HG02759 (cell line): ENCODE data around the gene PHAF1.
"Not testable (repeated sequence)": the region's sequence is repeated elsewhere in the genome, so short reads cannot be mapped to it uniquely, and the experiment has no call there.

Source experiments
- ATAC-seq: cut with Tn5 transposase; IDR thresholded peaks from one replicate; pipeline ENCODE4 v1.9.1; 2021; ENCODE audit warnings: mild to moderate bottlenecking, moderate library complexity; ENCODE audit not compliant: unreplicated experiment

The PHAF1 gene

GRCh38 chr16:67104845-67105244 lies 4.9 kb upstream of the PHAF1 start:
- ATAC-seq: no peak

- ATAC-seq: no peak
Observed at GRCh38 chr16:67105246-67105645, 4.5 kb upstream of the PHAF1 start.

GRCh38 chr16:67105881-67106280 lies 3.9 kb upstream of the PHAF1 start:
- ATAC-seq: no peak

GRCh38 chr16:67108489-67108888 lies 1.3 kb upstream of the PHAF1 start:
- no peak for ATAC-seq

- ATAC-seq: no peak
Observed at GRCh38 chr16:67108931-67109406, 772 bp upstream of the PHAF1 start.

GRCh38 chr16:67111951-67112444 lies 2.3 kb downstream of the PHAF1 start:
- no peak for ATAC-seq

- ATAC-seq: no peak
Observed at GRCh38 chr16:67112591-67113399, 3.1 kb downstream of the PHAF1 start.

GRCh38 chr16:67114793-67115192 lies 5.1 kb downstream of the PHAF1 start:
- ATAC-seq: no peak

- no peak for ATAC-seq
Observed at GRCh38 chr16:67115639-67116038, 5.9 kb downstream of the PHAF1 start.

- no peak for ATAC-seq
Observed at GRCh38 chr16:67116388-67117311, 6.9 kb downstream of the PHAF1 start.

- ATAC-seq: no peak
Observed at GRCh38 chr16:67117716-67118115, 8.0 kb downstream of the PHAF1 start.

- ATAC-seq: no peak
Observed at GRCh38 chr16:67120025-67120424, 10.3 kb downstream of the PHAF1 start.

- not testable (repeated sequence) for ATAC-seq
Observed at GRCh38 chr16:67122799-67123198, 13.1 kb downstream of the PHAF1 start.

GRCh38 chr16:67128417-67128816 lies 18.7 kb downstream of the PHAF1 start:
- no peak for ATAC-seq

GRCh38 chr16:67128887-67129286 lies 19.1 kb downstream of the PHAF1 start:
- no peak for ATAC-seq

GRCh38 chr16:67129422-67129821 lies 19.7 kb downstream of the PHAF1 start:
- ATAC-seq: no peak

GRCh38 chr16:67137605-67138004 lies 27.9 kb downstream of the PHAF1 start:
- ATAC-seq: no peak

GRCh38 chr16:67141391-67141790 lies 31.6 kb downstream of the PHAF1 start:
- ATAC-seq: no peak

GRCh38 chr16:67142342-67142741 lies 32.6 kb downstream of the PHAF1 start:
- no peak for ATAC-seq

- ATAC-seq: no peak
Observed at GRCh38 chr16:67144943-67145342, 35.2 kb downstream of the PHAF1 start.

- no peak for ATAC-seq
Observed at GRCh38 chr16:67145746-67146145, 36.0 kb downstream of the PHAF1 start.
